ENCODE measurements around the gene RETREG1.

DNA sequence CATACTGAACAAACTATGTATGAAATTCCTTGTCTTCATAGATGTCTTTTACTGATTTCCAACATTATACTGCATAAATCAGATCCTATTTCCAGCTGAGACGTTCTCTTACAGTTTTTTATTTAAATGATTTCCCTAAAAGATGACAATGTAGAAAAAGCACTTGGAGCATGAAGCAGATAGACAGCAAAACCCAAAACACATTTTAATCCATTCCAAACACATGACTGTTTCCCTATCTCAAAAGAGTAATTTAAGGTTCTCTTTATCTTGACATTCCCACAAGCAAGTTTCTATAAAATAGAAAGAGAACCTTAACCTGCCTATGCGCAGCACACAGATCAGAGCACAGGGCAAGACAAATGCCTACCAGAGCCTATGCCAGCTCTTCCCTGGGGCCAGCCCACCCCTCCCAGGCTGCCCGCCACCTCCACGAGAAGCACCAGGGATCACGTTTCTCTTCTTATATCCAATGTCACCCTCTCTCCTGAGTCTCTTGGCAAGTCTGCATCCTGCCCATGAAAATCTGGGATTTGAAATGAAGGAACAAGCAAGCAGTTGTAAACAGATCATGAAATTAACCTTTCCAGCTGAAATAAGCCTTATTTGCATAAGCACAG lies 52.4 kb downstream of the RETREG1 start:
- TF ChIP-seq, protein P1, sequence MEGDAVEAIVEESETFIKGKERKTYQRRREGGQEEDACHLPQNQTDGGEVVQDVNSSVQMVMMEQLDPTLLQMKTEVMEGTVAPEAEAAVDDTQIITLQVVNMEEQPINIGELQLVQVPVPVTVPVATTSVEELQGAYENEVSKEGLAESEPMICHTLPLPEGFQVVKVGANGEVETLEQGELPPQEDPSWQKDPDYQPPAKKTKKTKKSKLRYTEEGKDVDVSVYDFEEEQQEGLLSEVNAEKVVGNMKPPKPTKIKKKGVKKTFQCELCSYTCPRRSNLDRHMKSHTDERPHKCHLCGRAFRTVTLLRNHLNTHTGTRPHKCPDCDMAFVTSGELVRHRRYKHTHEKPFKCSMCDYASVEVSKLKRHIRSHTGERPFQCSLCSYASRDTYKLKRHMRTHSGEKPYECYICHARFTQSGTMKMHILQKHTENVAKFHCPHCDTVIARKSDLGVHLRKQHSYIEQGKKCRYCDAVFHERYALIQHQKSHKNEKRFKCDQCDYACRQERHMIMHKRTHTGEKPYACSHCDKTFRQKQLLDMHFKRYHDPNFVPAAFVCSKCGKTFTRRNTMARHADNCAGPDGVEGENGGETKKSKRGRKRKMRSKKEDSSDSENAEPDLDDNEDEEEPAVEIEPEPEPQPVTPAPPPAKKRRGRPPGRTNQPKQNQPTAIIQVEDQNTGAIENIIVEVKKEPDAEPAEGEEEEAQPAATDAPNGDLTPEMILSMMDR (IDR thresholded peaks at IDR 0.05): no peak
- no peak for TF ChIP-seq EZH2phosphoT487 (IDR thresholded peaks at IDR 0.05)

Measured in neural progenitor cell (in vitro differentiated cells).